Stimulated activated CD8-positive, alpha-beta memory T cell treated with anti-CD3 and anti-CD28 coated beads, Interleukin-2, amount 100 ng/mL, for 48 hours (primary cell): ENCODE measurements around the gene TMEM131L.
"Not testable (repeated sequence)": the region's sequence is repeated elsewhere in the genome, so short reads cannot be mapped to it uniquely, and the experiment has no call there.

Experiments used
- DNase-seq, 2 donors: peaks; one replicate each; pipeline ENCODE4 v3.0.0-alpha.2; 2020; ENCODE audit warnings: low read depth in 2 of 2

TMEM131L gene

GRCh38 chr4:153539422-153539821 is 73.3 kb downstream of the TMEM131L start:
- no peak for DNase-seq

DNA sequence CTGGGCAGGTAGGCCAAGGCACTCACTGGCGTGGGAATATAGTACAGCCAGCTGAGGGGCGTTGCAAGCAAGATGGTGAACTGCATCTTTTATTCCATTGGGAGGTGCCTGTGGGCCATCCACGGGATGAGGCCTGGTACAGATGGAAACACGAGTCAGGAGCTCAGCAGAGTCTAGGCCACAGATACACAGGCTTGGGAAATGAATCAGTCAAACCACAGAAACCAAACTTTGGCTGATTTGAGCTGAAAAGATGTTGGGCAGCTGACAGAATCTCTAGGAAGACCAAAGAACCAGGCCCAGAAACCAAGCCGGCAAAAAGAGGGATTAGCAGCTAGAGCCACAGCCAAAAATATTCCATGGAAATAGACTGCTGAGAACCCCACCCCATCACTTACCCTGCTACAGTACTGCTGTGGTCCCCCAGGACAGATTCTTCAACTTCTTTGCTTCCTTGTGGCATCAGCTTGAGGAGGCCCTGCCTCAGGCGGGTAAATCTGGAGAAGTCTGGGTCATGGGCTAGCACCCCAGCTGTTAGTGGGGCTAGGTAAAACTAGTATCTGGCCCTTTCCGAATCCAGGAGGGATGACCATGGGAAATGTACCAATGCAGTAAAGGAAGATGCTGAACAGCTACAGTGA is 75.4 kb downstream of the TMEM131L start:
- peak in 1 of 2 donors; percentile 23 for DNase-seq

DNA sequence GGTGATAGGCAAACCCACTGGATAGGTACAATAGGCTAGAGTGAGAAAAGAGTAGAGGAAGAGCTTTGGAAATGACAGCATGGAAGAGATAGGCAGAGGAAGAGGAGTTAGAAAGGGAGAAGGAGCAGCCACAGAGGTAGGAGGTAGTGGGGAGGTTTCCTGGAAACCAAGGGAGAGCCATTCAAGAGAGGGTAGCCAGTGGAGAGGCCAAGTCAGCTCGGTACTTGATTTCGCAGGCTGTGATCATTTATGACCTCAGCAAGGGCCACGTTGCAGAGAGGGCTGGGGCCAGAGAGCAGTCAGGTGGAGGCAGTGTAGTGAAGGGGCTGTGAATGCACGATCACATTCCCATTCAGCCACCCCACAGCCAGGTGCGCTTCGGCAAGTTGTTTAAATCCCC is 76.0 kb downstream of the TMEM131L start:
- DNase-seq: no peak

GRCh38 chr4:153542834-153543233 is 76.7 kb downstream of the TMEM131L start:
- DNase-seq: no peak

GRCh38 chr4:153543351-153543750 is 77.2 kb downstream of the TMEM131L start:
- no peak for DNase-seq

DNA sequence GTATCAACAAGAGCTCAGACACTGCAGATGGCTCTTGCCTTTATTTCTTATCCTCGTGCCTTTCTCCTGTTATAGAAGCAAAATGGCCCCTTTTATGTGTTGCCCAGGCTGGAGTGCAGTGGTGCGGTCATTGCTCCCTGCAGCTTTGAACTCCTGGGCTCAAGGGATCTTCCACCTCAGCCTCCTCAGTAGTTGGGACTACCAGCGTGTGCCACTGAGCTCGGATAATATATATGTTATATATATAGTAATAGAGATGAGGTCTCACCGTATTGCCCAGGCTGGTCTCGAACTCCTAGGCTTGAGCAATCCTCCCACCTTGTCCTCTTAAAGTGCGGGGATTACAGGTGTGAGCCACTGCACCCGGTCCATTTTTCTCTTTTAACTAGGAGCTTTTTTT is 79.7 kb downstream of the TMEM131L start:
- no peak for DNase-seq

DNA sequence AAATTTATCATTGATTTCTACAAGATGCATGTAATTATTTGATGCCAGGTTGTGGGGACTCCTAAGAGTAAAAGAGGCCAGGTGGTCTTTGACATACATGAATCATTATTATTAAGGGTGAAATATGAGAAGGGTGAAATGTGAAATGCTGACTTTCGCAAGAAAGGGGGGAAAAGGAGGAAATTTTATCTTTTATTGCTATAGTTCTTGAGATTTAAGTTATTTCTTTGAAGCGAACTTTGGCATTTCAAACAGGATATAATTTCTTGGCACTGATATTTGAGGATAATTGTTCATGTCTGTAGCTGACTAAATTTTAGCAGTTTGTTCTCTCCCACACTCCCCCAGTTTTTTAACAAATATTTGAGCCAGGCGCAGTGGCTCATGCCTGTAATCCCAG is 80.1 kb downstream of the TMEM131L start:
- DNase-seq: no peak

- DNase-seq: no peak
Measured at GRCh38 chr4:153547520-153547919, 81.4 kb downstream of the TMEM131L start.

DNA sequence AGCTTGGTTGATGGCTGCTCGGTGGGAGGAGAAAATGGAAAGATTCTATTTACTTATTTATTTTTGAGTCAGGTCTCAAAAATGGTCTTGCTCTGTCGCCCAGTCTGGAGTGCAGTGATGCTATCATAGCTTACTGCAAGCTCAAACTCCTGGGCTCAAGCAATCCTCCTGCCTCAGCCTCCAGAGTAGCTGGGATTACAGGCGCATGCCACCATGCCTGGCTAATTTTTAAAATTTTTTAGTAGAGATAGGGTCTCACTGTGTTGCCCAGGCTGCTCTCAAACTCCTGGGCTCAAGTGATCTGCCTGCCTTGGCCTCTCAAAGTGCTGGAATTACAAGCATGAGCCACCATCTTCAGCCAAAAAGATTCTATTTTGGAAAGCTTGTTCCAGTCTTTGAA is 82.7 kb downstream of the TMEM131L start:
- not testable (repeated sequence) for DNase-seq

DNA sequence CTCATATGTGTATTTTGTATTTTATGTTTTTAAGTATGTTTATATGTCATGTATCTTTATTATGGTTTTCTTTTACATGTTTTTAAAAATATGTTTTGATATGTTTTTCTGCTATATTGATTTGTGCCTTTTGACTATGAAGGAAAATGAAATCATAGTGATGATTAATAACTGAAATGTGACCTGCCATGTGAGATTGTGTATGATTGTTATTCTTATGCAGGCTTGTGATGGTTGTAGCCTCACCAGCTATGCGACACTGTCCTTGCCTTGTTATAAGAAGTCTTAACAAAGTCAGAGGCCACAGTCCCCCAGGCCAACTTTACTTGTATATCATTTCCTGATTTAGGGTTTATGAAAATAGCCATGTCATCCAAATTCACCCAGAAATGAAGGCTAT is 83.2 kb downstream of the TMEM131L start:
- no peak for DNase-seq

DNA sequence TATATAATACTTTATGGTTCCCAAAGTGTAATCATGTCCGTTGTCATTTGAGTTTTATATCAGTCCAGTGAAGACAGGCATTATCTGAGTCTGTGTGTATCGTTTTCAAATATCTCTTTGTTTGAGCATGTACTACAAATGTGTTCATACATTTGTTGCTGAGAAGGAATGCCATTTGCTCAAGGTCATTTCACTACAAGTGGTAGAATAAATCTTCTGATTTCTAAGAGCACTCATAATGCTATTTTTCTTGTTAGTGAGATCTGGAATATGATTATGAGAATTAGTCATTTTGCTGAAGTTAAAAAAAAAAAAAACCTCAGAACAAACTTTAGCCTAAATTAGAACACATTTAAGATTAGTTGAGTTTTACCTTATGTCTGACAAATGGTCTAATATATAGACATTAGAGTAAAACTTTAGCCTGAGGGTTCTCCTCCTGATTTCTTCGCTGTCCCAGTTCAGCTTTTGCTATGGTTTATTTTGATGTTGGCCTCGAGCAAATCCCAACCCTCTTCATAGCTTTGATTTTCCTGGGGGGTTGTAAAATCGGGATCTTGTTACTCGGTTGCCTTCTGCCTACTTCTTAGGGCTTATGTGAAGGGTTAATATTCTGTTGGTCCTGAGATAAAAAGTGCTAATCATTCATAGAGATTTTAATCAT is 87.1 kb downstream of the TMEM131L start:
- no peak for DNase-seq

- DNase-seq: no peak
Measured at GRCh38 chr4:153553819-153554170, 87.6 kb downstream of the TMEM131L start.

DNA sequence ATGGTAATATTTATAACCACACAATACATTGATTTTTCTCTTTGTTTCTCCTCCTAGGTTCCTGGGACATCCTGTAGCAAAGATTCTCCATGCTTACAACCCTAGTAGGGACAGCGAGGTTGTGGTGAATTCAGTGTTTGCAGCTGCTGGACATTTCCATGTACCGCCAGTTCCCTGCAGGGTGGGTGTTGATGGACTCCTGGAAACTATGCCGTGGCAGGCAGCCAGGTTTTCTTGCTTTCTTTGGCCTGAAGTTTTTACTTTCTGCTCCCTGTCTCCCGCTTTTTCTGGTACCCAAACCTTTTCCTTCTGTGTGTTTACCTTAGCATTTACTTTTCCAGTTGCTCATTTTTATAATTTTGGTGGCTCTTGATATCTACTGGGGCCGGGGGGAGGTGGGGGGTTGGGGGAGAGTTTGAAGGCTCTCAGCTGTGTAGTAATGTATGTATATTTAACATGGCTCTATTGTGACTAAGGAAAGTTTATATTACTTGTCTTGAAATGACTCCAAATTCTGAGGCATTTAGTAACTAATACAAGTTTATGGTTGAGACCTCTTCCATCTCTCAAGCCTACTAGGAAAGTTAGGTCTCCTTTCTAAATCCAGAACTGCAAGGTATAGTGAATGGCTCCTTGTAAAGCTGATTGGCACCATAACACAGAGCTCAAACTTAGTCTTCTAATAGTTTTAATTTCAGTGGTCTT is 89.7 kb downstream of the TMEM131L start:
- no peak for DNase-seq

- DNase-seq: no peak
Measured at GRCh38 chr4:153556435-153556815, 90.3 kb downstream of the TMEM131L start.

DNA sequence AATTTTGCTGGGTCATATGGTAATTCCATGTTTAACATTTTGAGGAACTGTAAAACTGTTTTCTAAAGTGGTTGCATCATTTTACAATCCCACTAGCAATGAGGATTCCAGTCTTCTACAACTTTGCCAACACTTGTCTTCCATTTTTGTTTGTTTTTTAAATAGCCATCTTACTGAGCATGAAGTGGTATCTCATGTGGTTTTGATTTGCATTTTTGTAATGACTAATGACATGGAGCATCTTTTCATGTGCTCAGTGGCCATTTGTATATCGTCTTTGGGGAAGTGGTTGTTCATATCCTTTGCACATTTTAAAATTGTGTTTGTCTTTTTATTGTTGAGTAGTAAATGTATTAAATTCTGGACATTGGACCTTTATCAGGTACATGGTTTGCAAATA is 94.7 kb downstream of the TMEM131L start:
- no peak for DNase-seq

DNA sequence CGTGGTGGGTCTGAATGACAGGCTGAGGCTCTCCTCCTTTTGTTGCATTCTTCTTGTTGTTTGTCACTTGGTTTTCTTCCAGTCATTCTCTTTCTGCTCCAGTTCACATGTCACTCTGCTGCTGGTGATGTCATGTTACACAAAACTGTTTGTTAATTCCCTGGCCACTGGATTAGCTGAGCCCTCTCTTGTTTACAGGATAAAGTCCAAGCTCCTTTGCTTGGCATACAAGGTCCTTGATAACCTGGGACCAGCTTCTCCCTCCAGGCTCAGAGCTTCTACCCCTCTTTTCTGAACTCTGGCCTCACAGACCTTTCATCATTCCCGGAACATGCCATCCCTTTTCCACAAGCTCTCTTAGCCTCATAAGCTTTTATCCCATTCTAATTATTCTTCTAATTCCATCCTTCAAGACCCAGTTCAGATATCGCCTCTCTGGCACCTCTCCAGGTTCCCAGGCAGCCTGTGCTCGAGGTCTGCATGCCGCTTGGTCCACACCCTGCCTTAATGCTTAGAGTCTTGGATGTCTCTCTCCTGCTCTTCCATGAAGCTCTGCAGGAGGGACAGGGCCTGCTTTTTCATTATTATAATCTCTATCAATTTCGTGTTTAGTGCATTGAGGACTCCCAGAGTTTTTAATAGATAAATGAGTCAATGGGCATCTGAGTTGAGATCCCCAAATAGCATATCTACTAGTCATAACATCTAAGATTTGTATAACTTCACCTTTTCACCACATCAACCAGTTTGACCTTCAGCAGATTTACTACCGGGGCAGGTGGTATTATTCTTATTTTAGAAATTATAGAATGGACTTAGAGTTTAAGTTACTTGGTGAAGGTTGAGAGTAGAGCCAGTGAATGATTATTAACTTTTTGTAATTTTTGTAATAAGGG is 98.7 kb downstream of the TMEM131L start:
- no peak for DNase-seq

- DNase-seq: no peak
Measured at GRCh38 chr4:153566631-153567150, 100.5 kb downstream of the TMEM131L start.

DNA sequence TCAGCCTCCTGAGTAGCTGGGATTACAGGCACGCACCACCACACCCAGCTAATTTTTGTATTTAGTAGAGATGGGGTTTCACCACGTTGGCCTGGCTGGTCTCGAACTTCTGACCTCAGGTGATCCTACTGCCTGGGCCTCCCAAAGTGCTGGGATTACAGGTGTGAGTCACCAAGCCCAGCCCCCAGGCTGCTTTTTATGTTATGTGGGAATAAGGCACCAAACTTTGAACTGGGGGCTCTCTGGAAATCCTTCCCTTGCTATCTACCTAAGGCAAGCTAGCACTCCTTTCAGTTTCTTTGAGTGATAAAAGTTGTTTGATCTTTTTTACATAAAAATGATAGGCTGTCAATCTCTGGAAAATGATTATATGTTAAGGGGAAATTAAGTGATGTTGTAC is 101.5 kb downstream of the TMEM131L start:
- not testable (repeated sequence) for DNase-seq

DNA sequence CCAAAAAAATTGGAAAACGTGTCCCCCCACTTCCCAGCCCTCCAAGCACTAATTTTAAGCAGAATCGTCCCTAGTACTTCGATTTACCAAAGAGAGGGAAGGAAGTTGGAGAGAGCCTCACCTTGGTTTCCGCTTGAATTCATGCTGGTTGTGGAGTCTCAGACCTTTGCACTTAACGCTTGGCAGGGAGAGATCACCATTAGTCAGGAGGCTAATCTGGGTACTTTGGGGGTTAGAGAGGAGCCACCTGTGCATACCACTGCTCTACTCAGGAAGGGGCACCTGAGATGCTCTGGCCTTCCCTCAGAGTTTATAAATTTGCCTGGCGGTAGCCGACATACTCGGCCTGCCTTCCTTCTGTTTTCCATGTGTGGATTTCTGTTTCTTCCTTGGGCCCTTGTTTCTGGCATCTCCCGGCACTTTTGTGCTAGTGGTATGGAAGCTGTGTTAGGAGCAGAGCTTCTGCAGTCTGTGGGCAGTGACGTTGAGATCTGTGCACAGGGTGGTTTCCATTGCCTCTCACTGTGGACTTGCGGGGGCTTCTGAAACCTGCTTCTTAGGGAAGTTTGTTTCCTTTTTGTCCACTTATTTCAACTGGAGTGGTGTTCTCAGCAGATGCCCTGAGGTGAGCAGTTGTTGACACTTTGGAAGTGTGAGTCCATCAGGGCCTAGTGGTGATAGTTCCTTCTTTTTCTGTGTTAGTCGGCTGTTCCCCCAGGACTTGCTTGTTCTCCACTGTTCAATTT is 104.2 kb downstream of the TMEM131L start:
- DNase-seq: no peak

GRCh38 chr4:153571006-153571545 is 104.9 kb downstream of the TMEM131L start:
- DNase-seq: no peak

GRCh38 chr4:153572609-153573008 is 106.4 kb downstream of the TMEM131L start:
- DNase-seq: no peak
